HuH-7 (cell line): ENCODE results near the gene CTNNB1.

Source experiments
- DNase-seq: peaks from one replicate; pipeline ENCODE4 v3.0.0; 2011; ENCODE audit warnings: low spot score

Gene CTNNB1

GRCh38 chr3:41219424-41219823 lies 20.1 kb downstream of the CTNNB1 start:
- no peak for DNase-seq

- DNase-seq: no peak
Measured at GRCh38 chr3:41220906-41221677, 21.8 kb downstream of the CTNNB1 start.

- DNase-seq: no peak
Measured at GRCh38 chr3:41222012-41222411, 22.7 kb downstream of the CTNNB1 start.

- no peak for DNase-seq
Measured at GRCh38 chr3:41222501-41222900, 23.2 kb downstream of the CTNNB1 start.

- DNase-seq: no peak
Measured at GRCh38 chr3:41223078-41223477, 23.8 kb downstream of the CTNNB1 start.

- no peak for DNase-seq
Measured at GRCh38 chr3:41223691-41224090, 24.4 kb downstream of the CTNNB1 start.

- DNase-seq: no peak
Measured at GRCh38 chr3:41224120-41224806, 25.0 kb downstream of the CTNNB1 start.

GRCh38 chr3:41234823-41235721 lies 35.8 kb downstream of the CTNNB1 start:
- DNase-seq: no peak

- DNase-seq: no peak
Measured at GRCh38 chr3:41236228-41236627, 36.9 kb downstream of the CTNNB1 start.

- no peak for DNase-seq
Measured at GRCh38 chr3:41237907-41238306, 38.6 kb downstream of the CTNNB1 start.

- DNase-seq: no peak
Measured at GRCh38 chr3:41239587-41239986, 40.3 kb downstream of the CTNNB1 start.

GRCh38 chr3:41241161-41241560 lies 41.9 kb downstream of the CTNNB1 start:
- no peak for DNase-seq

- no peak for DNase-seq
Measured at GRCh38 chr3:41241800-41242571, 42.7 kb downstream of the CTNNB1 start.

- no peak for DNase-seq
Measured at GRCh38 chr3:41243183-41243582, 43.9 kb downstream of the CTNNB1 start.

GRCh38 chr3:41244620-41245336 lies 45.5 kb downstream of the CTNNB1 start:
- DNase-seq: no peak

- no peak for DNase-seq
Measured at GRCh38 chr3:41247055-41248004, 48.0 kb downstream of the CTNNB1 start.

GRCh38 chr3:41248525-41248924 lies 49.2 kb downstream of the CTNNB1 start:
- DNase-seq: no peak

GRCh38 chr3:41249318-41249717 lies 50.0 kb downstream of the CTNNB1 start:
- no peak for DNase-seq

GRCh38 chr3:41250825-41251224 lies 51.5 kb downstream of the CTNNB1 start:
- DNase-seq: no peak

GRCh38 chr3:41251593-41251992 lies 52.3 kb downstream of the CTNNB1 start:
- no peak for DNase-seq
